ENCODE measurements around the gene HELZ. TPM values are rescaled to one million over a fixed set of nuclear protein-coding genes. Genes with fewer than 3 reads are reported as not detected.

Gene HELZ, protein sequence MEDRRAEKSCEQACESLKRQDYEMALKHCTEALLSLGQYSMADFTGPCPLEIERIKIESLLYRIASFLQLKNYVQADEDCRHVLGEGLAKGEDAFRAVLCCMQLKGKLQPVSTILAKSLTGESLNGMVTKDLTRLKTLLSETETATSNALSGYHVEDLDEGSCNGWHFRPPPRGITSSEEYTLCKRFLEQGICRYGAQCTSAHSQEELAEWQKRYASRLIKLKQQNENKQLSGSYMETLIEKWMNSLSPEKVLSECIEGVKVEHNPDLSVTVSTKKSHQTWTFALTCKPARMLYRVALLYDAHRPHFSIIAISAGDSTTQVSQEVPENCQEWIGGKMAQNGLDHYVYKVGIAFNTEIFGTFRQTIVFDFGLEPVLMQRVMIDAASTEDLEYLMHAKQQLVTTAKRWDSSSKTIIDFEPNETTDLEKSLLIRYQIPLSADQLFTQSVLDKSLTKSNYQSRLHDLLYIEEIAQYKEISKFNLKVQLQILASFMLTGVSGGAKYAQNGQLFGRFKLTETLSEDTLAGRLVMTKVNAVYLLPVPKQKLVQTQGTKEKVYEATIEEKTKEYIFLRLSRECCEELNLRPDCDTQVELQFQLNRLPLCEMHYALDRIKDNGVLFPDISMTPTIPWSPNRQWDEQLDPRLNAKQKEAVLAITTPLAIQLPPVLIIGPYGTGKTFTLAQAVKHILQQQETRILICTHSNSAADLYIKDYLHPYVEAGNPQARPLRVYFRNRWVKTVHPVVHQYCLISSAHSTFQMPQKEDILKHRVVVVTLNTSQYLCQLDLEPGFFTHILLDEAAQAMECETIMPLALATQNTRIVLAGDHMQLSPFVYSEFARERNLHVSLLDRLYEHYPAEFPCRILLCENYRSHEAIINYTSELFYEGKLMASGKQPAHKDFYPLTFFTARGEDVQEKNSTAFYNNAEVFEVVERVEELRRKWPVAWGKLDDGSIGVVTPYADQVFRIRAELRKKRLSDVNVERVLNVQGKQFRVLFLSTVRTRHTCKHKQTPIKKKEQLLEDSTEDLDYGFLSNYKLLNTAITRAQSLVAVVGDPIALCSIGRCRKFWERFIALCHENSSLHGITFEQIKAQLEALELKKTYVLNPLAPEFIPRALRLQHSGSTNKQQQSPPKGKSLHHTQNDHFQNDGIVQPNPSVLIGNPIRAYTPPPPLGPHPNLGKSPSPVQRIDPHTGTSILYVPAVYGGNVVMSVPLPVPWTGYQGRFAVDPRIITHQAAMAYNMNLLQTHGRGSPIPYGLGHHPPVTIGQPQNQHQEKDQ (N-terminal part only)
- 84.1 to 86.6 TPM (median 85.6 TPM) in 3 replicates for total RNA-seq

DNA sequence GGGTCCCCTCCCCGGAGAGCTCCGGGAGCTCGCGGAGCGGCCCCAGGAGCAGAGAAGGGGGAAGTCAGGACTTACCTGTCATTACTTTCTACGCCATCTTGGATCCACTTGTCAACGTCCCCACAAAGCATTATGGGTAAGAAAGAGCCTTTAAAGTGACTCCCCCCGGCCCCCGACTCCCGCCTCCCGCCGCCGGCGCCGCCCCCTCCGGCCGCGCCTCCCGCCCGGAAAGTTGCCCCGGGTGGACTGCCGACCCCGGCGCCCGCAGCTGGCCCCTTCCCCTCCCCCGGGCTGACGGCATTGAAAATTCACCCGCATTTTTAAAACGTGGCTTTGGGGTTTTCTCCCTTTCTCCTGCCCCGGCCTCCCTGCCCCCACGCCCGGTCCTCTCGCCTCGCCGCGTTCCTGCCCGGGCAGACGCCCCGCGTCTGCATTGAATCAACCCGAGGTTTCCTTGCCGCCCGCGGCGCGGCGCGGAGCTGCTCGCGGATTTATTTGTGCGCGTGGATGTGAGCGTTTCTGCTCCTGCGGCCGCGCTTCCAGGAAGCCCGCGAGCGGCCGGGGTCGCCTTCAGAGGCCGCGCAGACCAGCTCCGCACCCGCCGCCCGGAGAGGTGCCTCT, at the start of gene HELZ:
TSS of gene HELZ (minus strand) at position 124 of the 621 bp plus-strand sequence. CDS start 26,392 bp downstream, outside the sequence.
- H3K4me1 Mint-ChIP-seq = peaks cover 50% of the 10 kb centered on the region
- no peaks in the 10 kb centered on the region for H3K36me3 Mint-ChIP-seq
- peak; percentile 48 to 71 for DNase-seq (ENCODE audit: low spot score in 2 of 2, unreplicated experiment in 2 of 2)
- no peaks in the 10 kb centered on the region for H3K9me3 Mint-ChIP-seq
- no peaks in the 10 kb centered on the region for H3K27me3 Mint-ChIP-seq (ENCODE audit: low read depth)
- peak within 1 kb of the TSS; percentile 97 for H3K27ac Mint-ChIP-seq
- TF ChIP-seq, protein P1, sequence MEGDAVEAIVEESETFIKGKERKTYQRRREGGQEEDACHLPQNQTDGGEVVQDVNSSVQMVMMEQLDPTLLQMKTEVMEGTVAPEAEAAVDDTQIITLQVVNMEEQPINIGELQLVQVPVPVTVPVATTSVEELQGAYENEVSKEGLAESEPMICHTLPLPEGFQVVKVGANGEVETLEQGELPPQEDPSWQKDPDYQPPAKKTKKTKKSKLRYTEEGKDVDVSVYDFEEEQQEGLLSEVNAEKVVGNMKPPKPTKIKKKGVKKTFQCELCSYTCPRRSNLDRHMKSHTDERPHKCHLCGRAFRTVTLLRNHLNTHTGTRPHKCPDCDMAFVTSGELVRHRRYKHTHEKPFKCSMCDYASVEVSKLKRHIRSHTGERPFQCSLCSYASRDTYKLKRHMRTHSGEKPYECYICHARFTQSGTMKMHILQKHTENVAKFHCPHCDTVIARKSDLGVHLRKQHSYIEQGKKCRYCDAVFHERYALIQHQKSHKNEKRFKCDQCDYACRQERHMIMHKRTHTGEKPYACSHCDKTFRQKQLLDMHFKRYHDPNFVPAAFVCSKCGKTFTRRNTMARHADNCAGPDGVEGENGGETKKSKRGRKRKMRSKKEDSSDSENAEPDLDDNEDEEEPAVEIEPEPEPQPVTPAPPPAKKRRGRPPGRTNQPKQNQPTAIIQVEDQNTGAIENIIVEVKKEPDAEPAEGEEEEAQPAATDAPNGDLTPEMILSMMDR (IDR thresholded peaks at IDR 0.05; ENCODE audit: unreplicated experiment) = no peak
- peak within 1 kb of the TSS; percentile 91 for H3K4me3 Mint-ChIP-seq

DNA sequence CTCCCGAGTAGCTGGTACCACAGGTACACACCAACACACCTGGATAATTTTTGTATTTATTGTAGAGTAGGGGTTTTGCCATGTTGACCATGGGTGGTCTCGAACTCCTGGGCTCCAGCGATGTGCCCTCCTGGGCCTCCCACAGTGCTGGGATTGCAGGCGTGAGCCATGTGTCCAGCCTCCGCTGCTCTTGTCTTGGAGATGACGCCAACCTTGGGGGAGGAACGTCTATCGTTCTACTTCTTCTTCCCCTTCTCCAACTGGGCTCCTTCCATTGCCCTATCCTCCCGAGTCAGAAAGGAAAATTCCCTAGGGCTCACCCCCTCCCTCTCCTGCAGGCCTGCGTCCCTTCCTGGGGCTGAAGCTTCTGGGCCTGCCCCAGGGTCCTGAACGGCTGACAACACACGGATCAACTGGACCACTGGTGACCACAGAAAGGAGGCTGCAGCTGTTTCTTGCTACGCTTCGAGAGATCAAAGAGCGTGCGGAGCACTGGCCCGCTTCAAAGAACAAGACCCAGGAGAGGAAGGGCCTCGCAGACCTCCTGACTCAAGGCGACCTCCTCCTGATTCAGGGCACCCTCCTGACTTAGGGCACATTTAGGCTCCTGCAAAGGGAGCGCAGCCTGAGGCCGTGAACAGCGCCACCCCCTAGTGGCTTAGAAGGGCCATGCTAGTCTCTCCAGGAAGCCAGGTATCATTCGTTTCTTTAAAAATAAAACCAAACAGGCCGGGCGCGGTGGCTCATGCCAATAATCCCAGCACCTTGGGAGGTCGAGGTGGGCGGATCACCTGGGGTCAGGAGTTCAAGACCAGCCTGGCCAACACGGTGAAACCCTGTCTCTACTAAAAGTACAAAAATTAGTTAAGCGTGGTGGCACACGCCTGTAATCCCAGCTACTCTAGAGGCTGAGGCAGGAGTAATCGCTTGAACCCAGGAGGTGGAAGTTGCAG, 48.5 kb upstream of the HELZ start:
- H3K27ac Mint-ChIP-seq = no peak overlapping the region
- TF ChIP-seq, protein P1 (IDR thresholded peaks at IDR 0.05; ENCODE audit: unreplicated experiment) = peak; percentile 29
- peaks cover 10% of the 10 kb centered on the region for H3K4me1 Mint-ChIP-seq
- H3K36me3 Mint-ChIP-seq = no peaks in the 10 kb centered on the region
- DNase-seq (ENCODE audit: low spot score in 2 of 2, unreplicated experiment in 2 of 2) = peak in 1 of 2 experiments; percentile 46
- H3K27me3 Mint-ChIP-seq (ENCODE audit: low read depth) = no peaks in the 10 kb centered on the region
- H3K9me3 Mint-ChIP-seq = no peaks in the 10 kb centered on the region
- H3K4me3 Mint-ChIP-seq = no peak overlapping the region

DNA sequence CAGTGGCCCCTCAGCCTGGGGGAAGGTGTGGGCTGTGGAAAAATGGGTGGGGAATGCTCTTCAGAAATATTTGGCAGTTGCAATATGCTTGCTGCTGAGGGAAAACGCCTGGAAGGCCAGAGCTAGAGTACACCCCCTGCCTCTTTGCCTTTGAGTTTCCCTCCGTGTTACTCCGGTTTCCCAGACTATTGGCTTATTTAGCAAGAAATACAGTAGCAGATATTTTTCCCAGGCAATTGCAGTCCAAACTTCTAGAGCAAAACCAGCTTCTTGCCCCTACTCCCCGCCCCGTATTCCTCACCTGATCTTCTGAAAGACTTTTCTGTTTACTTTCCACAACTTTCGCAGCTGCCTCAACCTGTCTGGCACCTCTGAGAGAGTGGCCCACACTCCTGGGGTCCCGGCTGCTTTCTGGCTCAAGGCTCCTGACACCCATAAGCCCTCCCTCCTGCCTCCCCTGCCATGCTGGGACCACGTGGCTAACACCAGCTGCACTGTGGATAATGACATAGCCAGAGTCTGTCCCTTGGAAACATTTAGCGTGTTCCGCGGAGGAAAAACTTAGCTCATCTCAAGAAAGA, 45.8 kb upstream of the HELZ start:
- H3K36me3 Mint-ChIP-seq = no peaks in the 10 kb centered on the region
- TF ChIP-seq, protein P1 (IDR thresholded peaks at IDR 0.05; ENCODE audit: unreplicated experiment) = no peak
- H3K9me3 Mint-ChIP-seq = no peaks in the 10 kb centered on the region
- peaks cover 11% of the 10 kb centered on the region for H3K4me1 Mint-ChIP-seq
- H3K27me3 Mint-ChIP-seq (ENCODE audit: low read depth) = no peaks in the 10 kb centered on the region
- DNase-seq (ENCODE audit: low spot score in 2 of 2, unreplicated experiment in 2 of 2) = no peak
- H3K27ac Mint-ChIP-seq = no peak overlapping the region
- H3K4me3 Mint-ChIP-seq = no peak overlapping the region

DNA sequence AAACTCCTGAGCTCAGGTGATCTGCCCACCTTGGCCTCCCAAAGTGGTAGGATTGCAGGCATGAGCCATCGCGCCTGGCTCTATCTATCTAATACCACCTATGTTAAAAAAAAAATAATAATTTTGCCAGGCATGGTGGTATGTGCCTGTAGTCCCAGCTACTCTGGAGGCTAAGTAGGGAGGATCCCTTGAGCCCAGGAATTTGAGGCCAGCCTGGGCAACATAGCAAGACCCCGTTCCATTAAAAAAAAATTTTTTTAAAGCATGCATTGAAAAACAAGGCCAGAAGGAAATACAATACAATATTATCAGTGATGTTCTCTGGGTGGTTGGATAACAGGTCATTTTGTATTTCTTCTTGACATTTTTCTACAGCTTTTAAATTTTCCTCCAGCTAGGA, 45.2 kb upstream of the HELZ start:
- no peak for DNase-seq (ENCODE audit: low spot score in 2 of 2, unreplicated experiment in 2 of 2)
- Mint-ChIP-seq H3K27me3 (ENCODE audit: low read depth) (no peaks in the 10 kb centered on the region), H3K9me3 (no peaks in the 10 kb centered on the region), H3K4me3 (no peak overlapping the region), H3K4me1 (peaks cover 11% of the 10 kb centered on the region), H3K36me3 (no peaks in the 10 kb centered on the region), H3K27ac (no peak overlapping the region)
- TF ChIP-seq, protein P1 (IDR thresholded peaks at IDR 0.05; ENCODE audit: unreplicated experiment) = no peak
